ENCODE measurements around the gene HNRNPDL. TPM values are rescaled to one million over a fixed set of nuclear protein-coding genes. Genes with fewer than 3 reads are reported as not detected.

Gene HNRNPDL
- total RNA-seq, 1 experiment from 2014 or later, result 472 TPM

- H3K79me1 ChIP-seq (ENCODE audit: insufficient read depth, low read depth, low read length, poor library complexity, severe bottlenecking), result peaks cover 6% of the 10 kb centered on the region
- H3K79me2 ChIP-seq (ENCODE audit: insufficient read depth, low read length), result peaks cover 70% of the 10 kb centered on the region; the same call in 1 of the 2 replicates
- no peak overlapping the region for H2BK120ac ChIP-seq (ENCODE audit: low read depth, low read length, poor library complexity, severe bottlenecking)
- no peak overlapping the region for H3K4me3 Mint-ChIP-seq
- H3K4ac ChIP-seq (ENCODE audit: low read depth, low read length), result no peak overlapping the region
- no peak overlapping the region for H3K23ac ChIP-seq (ENCODE audit: insufficient read length, low read depth, low read length)
- H3K14ac ChIP-seq (ENCODE audit: insufficient read depth, low read length), result no peak overlapping the region
- no peak overlapping the region for H2AFZ ChIP-seq (ENCODE audit: low read length)
- H3K4me1 ChIP-seq (ENCODE audit: insufficient read depth, low read length), result no peaks in the 10 kb centered on the region; the same call in 1 of the 2 replicates
- no peak overlapping the region for H4K8ac ChIP-seq (replicated peaks; ENCODE audit: insufficient read length, low read depth, low read length)
- TF ChIP-seq CTCF (conservative IDR thresholded peaks at IDR 0.05), result no peak
- no peak overlapping the region for H2BK20ac ChIP-seq (ENCODE audit: low read depth, low read length, poor library complexity, severe bottlenecking)
- whole genome bisulfite sequencing (ENCODE audit: extremely low coverage, insufficient read length, low lambda C conversion rate), result no CpG with 5 or more reads among the region's 2 CpGs
- H3K27ac Mint-ChIP-seq, result no peak overlapping the region
- no peaks in the 10 kb centered on the region for H4K20me1 ChIP-seq (ENCODE audit: control insufficient read depth, insufficient read depth, insufficient read length)
- no peak overlapping the region for H3K27ac ChIP-seq (ENCODE audit: insufficient read length, low read depth, low read length)
- H3K56ac ChIP-seq (ENCODE audit: insufficient read length, low read depth, low read length), result no peak overlapping the region
- H3K36me3 Mint-ChIP-seq (ENCODE audit: insufficient read depth in 1 of 3, low read depth in 3 of 3), result peaks cover 37 to 50% (median 44%) of the 10 kb centered on the region in 3 experiments
- no peaks in the 10 kb centered on the region for H3K9me3 Mint-ChIP-seq
- H3T11ph ChIP-seq (ENCODE audit: low read length), result no peak overlapping the region
- H3K27me3 ChIP-seq (ENCODE audit: insufficient read depth, low read length), result no peaks in the 10 kb centered on the region
- no peaks in the 10 kb centered on the region for H3K9me3 ChIP-seq (ENCODE audit: control insufficient read depth, low read depth, low read length)
- H3K18ac ChIP-seq (ENCODE audit: insufficient read length, low read depth, low read length), result no peak overlapping the region
- H2BK12ac ChIP-seq (ENCODE audit: insufficient read length, low read depth, low read length), result no peak overlapping the region
- H3K4me2 ChIP-seq (ENCODE audit: insufficient read depth, insufficient read length, low read length), result no peak overlapping the region
- DNase-seq, result no peak
- no peaks in the 10 kb centered on the region for H3K27me3 Mint-ChIP-seq (ENCODE audit: low read depth)
- no peak overlapping the region for H2AK5ac ChIP-seq (ENCODE audit: insufficient read length, low read length)
- no peak overlapping the region for H2BK15ac ChIP-seq (ENCODE audit: low read depth, low read length)
- H4K5ac ChIP-seq (ENCODE audit: insufficient read length, low read depth, low read length), result no peak overlapping the region
- peaks cover 32 to 33% of the 10 kb centered on the region in 2 experiments for H3K4me1 Mint-ChIP-seq
- H3K9ac ChIP-seq (ENCODE audit: extremely low read depth, insufficient read length, low read length), result no peak overlapping the region
- no peaks in the 10 kb centered on the region for H3K23me2 ChIP-seq (ENCODE audit: insufficient read length, low read depth, low read length, poor library complexity, severe bottlenecking)
- H4K91ac ChIP-seq (ENCODE audit: insufficient read length, low read depth, low read length), result no peak overlapping the region
- H2BK5ac ChIP-seq (ENCODE audit: insufficient read length, low read length), result no peak overlapping the region
Measured at GRCh38 chr4:82439088-82439487, 8.8 kb upstream of the HNRNPDL start.
